Tibial nerve (tissue), 4 donors: Measurements from ENCODE around the gene TRIM52. TPM values are rescaled to one million over a fixed set of nuclear protein-coding genes. Genes with fewer than 3 reads are reported as not detected.

Experiments
- DNase-seq, 2 donors: peaks; one replicate each; pipeline ENCODE4 v3.0.0-alpha.2; 2019; ENCODE audit warnings: low spot score in 2 of 2
- H3K27ac ChIP-seq, 4 donors: fragments of 200-600 bp; sonication (generic) in 3 of 4; one replicate each; pipeline ENCODE4 v1.5.1; 2017 to 2019; ENCODE audit warnings: mild to moderate bottlenecking in 1 of 4
- H3K27me3 ChIP-seq, 2 donors: fragments of 200-600 bp; sonication (generic) in 1 of 2; one replicate each; pipeline versions ENCODE4 v1.5.1 to v1.6.0; 2017 to 2019
- H3K36me3 ChIP-seq, 3 donors: fragments of 200-600 bp; sonication (generic); one replicate each; pipeline ENCODE4 v1.5.1; 2018 to 2019
- H3K4me1 ChIP-seq, 4 donors: fragments of 200-600 bp; sonication (generic) in 3 of 4; one replicate each; pipeline ENCODE4 v1.5.1; 2017 to 2019
- H3K4me3 ChIP-seq, 4 donors: fragments of 200-600 bp; sonication (generic) in 3 of 4; one replicate each; pipeline ENCODE4 v1.5.1; 2017 to 2019; ENCODE audit warnings: mild to moderate bottlenecking in 1 of 4, moderate library complexity in 1 of 4
- H3K9me3 ChIP-seq, 4 donors: fragments of 200-600 bp; sonication (generic) in 3 of 4; one replicate each; pipeline ENCODE4 v1.5.1; 2017 to 2019
- CTCF ChIP-seq, 5 experiments: fragments of 200-600 bp in 3 of 5; fragments of 450-650 bp in 2 of 5; sonication (generic) in 3 of 5; IDR thresholded peaks; one replicate each; pipeline ENCODE4 v1.5.1; 2016 to 2019; ENCODE audit warnings: antibody characterized with exemption in 5 of 5, mild to moderate bottlenecking in 3 of 5, moderate library complexity in 2 of 5
- EP300 ChIP-seq, 2 donors: sonication (generic); formaldehyde crosslinking; IDR thresholded peaks; one replicate each; pipeline ENCODE4 v1.6.1; 2017; ENCODE audit warnings: antibody characterized with exemption in 2 of 2, mild to moderate bottlenecking in 1 of 2
- POLR2A ChIP-seq, 2 donors: fragments of 450-650 bp; IDR thresholded peaks; one replicate each; pipeline ENCODE4 v1.6.1; 2017; ENCODE audit warnings: antibody characterized with exemption in 2 of 2, mild to moderate bottlenecking in 2 of 2, moderate library complexity in 2 of 2
- WGBS, 2 donors: methylation state at CpG; one replicate each; pipeline ENCODE4 v1.1.5; 2018; 5-methylcytosine and 5-hydroxymethylcytosine counted together
- total RNA-seq, 4 donors: library from RNA; depleted of rRNA; stranded (reverse); fragments of >200 nt; gene quantifications; one replicate each; pipeline ENCODE4 v1.1.0, GENCODE V29; 2016

The TRIM52 gene
- total RNA-seq, 4 donors from 2014 or later = 12.3 to 20.3 (median 16.4) TPM

GRCh38 chr5:181223729-181224389 lies 37.1 kb downstream of the TRIM52 start:
- Histone ChIP-seq H3K4me3 (peak overlapping the region; percentile 71 to 91 (median 82)), H3K27me3 (no peaks in the 10 kb centered on the region), H3K27ac (peak overlapping the region; percentile 91 to 98 (median 94)), H3K9me3 (no peaks in the 10 kb centered on the region), H3K4me1 (peaks cover 0 to 25% (median 4%) of the 10 kb centered on the region in 4 donors), H3K36me3 (peaks cover 0 to 19% (median 0%) of the 10 kb centered on the region in 3 donors)
- TF ChIP-seq POLR2A (IDR thresholded peaks at IDR 0.05) (no peak), EP300 (IDR thresholded peaks at IDR 0.05) (no peak), CTCF (IDR thresholded peaks at IDR 0.05) (no peak)
- whole genome bisulfite sequencing, 2 donors = 1 to 2% methylated on average over 31 of the region's 31 CpGs
- DNase-seq = no peak

- TF ChIP-seq CTCF (IDR thresholded peaks at IDR 0.05) = peak in 2 of 5 experiments; percentile 42 to 46
- peak; percentile 79 to 96 for TF ChIP-seq EP300 (IDR thresholded peaks at IDR 0.05)
- peak; percentile 84 to 88 for TF ChIP-seq POLR2A (IDR thresholded peaks at IDR 0.05)
- H3K4me3 ChIP-seq = peak within 1 kb of the TSS; percentile 71 to 91 (median 82)
- peak within 1 kb of the TSS; percentile 91 to 98 (median 94) for H3K27ac ChIP-seq
- no peaks in the 10 kb centered on the region for H3K27me3 ChIP-seq
- peaks cover 0 to 31% (median 7%) of the 10 kb centered on the region in 4 donors for H3K4me1 ChIP-seq
- peak; percentile 95 to 96 for DNase-seq
- 1% methylated on average over 46 to 57 of the region's 59 CpGs for WGBS, 2 donors
- peaks cover 0 to 14% (median 0%) of the 10 kb centered on the region in 3 donors for H3K36me3 ChIP-seq
- H3K9me3 ChIP-seq = no peaks in the 10 kb centered on the region
These were observed 37.8 kb downstream of the TRIM52 start, which contains the start of gene TRIM41 for GRCh38 chr5:181223058-181223728. TRIM41 (plus strand) TSS chr5:181223281; CDS start chr5:181224000, 719 bp downstream.

GRCh38 chr5:181222630-181223057 lies 38.3 kb downstream of the TRIM52 start:
- TF ChIP-seq POLR2A (IDR thresholded peaks at IDR 0.05) (no peak), EP300 (IDR thresholded peaks at IDR 0.05) (no peak)
- H3K27me3 ChIP-seq = no peaks in the 10 kb centered on the region
- H3K9me3 ChIP-seq = no peaks in the 10 kb centered on the region
- peak overlapping the region; percentile 91 to 98 (median 94) for H3K27ac ChIP-seq
- peak overlapping the region; percentile 71 to 91 (median 82) for H3K4me3 ChIP-seq
- WGBS, 2 donors = 0 to 1% methylated on average over 15 to 18 of the region's 18 CpGs
- DNase-seq = no peak
- peaks cover 0 to 35% (median 7%) of the 10 kb centered on the region in 4 donors for H3K4me1 ChIP-seq
- H3K36me3 ChIP-seq = peaks cover 0 to 9% (median 0%) of the 10 kb centered on the region in 3 donors

GRCh38 chr5:181221792-181222629 lies 38.9 kb downstream of the TRIM52 start:
- Histone ChIP-seq H3K27ac (peak overlapping the region; percentile 91 to 98 (median 94)), H3K4me3 (peak overlapping the region; percentile 71 to 91 (median 82)), H3K27me3 (no peaks in the 10 kb centered on the region), H3K4me1 (peaks cover 0 to 40% (median 7%) of the 10 kb centered on the region in 4 donors), H3K9me3 (no peaks in the 10 kb centered on the region), H3K36me3 (peaks cover 0 to 3% (median 0%) of the 10 kb centered on the region in 3 donors)
- TF ChIP-seq CTCF (IDR thresholded peaks at IDR 0.05) = no peak
- peak; percentile 24 to 72 for TF ChIP-seq EP300 (IDR thresholded peaks at IDR 0.05)
- no peak for TF ChIP-seq POLR2A (IDR thresholded peaks at IDR 0.05)
- DNase-seq = peak; percentile 99 to 100
- 5 to 10% methylated on average over 22 to 41 of the region's 50 CpGs for WGBS, 2 donors
